ENCODE data around the gene TAP1. TPM values are rescaled to one million over a fixed set of nuclear protein-coding genes. Genes with fewer than 3 reads are reported as not detected.

Gene TAP1
- total and polyA plus RNA-seq, 9 of the 15 experiments (the other 6 are each of a cell fraction or from before 2014, with no cell fraction given), result 1.3 to 6.0 (median 4.2) TPM

DNA sequence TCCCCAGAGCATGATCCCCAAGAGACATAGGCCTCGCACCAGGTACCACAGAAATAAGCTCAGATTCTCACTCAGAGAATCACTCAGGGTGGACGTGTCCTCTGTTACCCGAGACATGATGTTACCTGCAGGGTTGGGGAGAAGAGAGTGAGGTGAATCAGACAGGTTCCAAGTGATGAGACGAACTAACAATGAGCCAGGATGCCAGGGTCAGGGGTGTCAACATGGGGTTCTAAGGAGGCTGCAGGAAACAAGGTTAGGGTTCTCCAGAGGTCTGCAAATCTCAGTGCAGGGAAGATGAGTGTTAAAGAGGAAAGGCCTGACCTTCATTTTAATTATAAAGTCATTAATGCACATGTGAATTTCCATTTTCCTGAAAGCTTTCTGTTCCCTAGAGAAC, 2.5 kb downstream of the TAP1 start:
- intact Hi-C loops (cut with micrococcal nuclease) (no loop called here), in situ Hi-C loops (cut with MboI) (no loop called here)
- ChIA-PET CTCF (ENCODE audit: low intra/inter-chr PET ratio) (no interaction called here), POLR2A (interaction anchor here (0.8 to 1.7 kb wide), 2 partner anchors 121 to 133 kb away, joined by 3 to 5 read pairs; no protein-coding TSS in a partner anchor)
- Histone ChIP-seq H3K27ac (ENCODE audit: extremely low read depth, low read depth, low read length) (no peak overlapping the region), H3K9me1 (ENCODE audit: control insufficient read depth, insufficient read depth, low read length) (peaks cover 3% of the 10 kb centered on the region), H3K4me1 (replicated peaks in 1 of 2; ENCODE audit: control insufficient read depth in 2 of 2, insufficient read depth in 2 of 2, low read length in 2 of 2) (peaks cover 12 to 19% of the 10 kb centered on the region in 2 experiments; a peak in 3 of 5 replicates), H4K20me1 (replicated peaks; ENCODE audit: control insufficient read depth, insufficient read depth, low read length) (no peaks in the 10 kb centered on the region; the same call in 1 of the 2 replicates), H3K4me3 (no peak overlapping the region), H3K27me3 (ENCODE audit: control insufficient read depth in 2 of 2, insufficient read depth in 2 of 2, low read length in 2 of 2) (peaks cover 18 to 60% of the 10 kb centered on the region in 2 experiments), H3K36me3 (ENCODE audit: control insufficient read depth, insufficient read depth, low read length) (no peaks in the 10 kb centered on the region), H3K79me2 (ENCODE audit: control insufficient read depth, insufficient read depth, low read length) (no peaks in the 10 kb centered on the region), H3K4me2 (ENCODE audit: insufficient read depth, low read length) (no peak overlapping the region), H3K9ac (ENCODE audit: insufficient read depth in 1 of 2, low read depth in 2 of 2, low read length in 2 of 2) (no peak overlapping the region), H2AFZ (ENCODE audit: low read depth, low read length) (no peak overlapping the region), H3K9me3 (replicated peaks; ENCODE audit: control insufficient read depth, insufficient read depth, low read depth, low read length) (no peaks in the 10 kb centered on the region)
- 19% methylated on average over 4 of the region's 4 CpGs for WGBS (ENCODE audit: insufficient coverage, low coverage, missing lambda C conversion rate)
- DNase-seq (ENCODE audit: extremely low read depth in 1 of 4, low spot score in 3 of 4), result no peak
- no peak for FAIRE-seq
- ATAC-seq, result no peak
- no TSS peak for BruUV-seq (replicated peaks)
- TF ChIP-seq USF1 (CRISPR knock-in tag; IDR thresholded peaks at IDR 0.05) (no peak), ADNP (tag; IDR thresholded peaks at IDR 0.05) (no peak), PBX2 (CRISPR knock-in tag; IDR thresholded peaks at IDR 0.05; ENCODE audit: low read depth) (no peak), PBX2 (tag; conservative IDR thresholded peaks at IDR 0.05; ENCODE audit: low read depth) (no peak), ARHGAP35 (IDR thresholded peaks at IDR 0.05; ENCODE audit: partially characterized antibody) (no peak), CBX3 (IDR thresholded peaks at IDR 0.05; ENCODE audit: borderline replicate concordance in 1 of 2, low read length in 2 of 2) (no peak), ZNF165 (CRISPR knock-in tag; IDR thresholded peaks at IDR 0.05; ENCODE audit: borderline replicate concordance) (no peak), SMC3 (conservative IDR thresholded peaks at IDR 0.05; ENCODE audit: insufficient read depth, low read depth, low read length) (no peak), MBD2 (IDR thresholded peaks at IDR 0.05; ENCODE audit: borderline replicate concordance, low read depth) (no peak), POLR3A (IDR thresholded peaks at IDR 0.05; ENCODE audit: borderline replicate concordance, extremely low read depth, insufficient read depth, insufficient read length) (no peak), FOS (IDR thresholded peaks at IDR 0.05; ENCODE audit: extremely low read depth, insufficient read length) (no peak), PRMT5 (CRISPR knock-in tag; IDR thresholded peaks at IDR 0.05) (no peak), ZNF696 (CRISPR knock-in tag; conservative IDR thresholded peaks at IDR 0.05) (no peak), TFE3 (CRISPR knock-in tag; IDR thresholded peaks at IDR 0.05) (no peak)
- TF ChIP-seq, protein P1, sequence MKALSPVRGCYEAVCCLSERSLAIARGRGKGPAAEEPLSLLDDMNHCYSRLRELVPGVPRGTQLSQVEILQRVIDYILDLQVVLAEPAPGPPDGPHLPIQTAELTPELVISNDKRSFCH (CRISPR knock-in tag; IDR thresholded peaks at IDR 0.05), result no peak
- TF ChIP-seq, protein P1 (tag; IDR thresholded peaks at IDR 0.05), result no peak
- TF ChIP-seq, protein P2, sequence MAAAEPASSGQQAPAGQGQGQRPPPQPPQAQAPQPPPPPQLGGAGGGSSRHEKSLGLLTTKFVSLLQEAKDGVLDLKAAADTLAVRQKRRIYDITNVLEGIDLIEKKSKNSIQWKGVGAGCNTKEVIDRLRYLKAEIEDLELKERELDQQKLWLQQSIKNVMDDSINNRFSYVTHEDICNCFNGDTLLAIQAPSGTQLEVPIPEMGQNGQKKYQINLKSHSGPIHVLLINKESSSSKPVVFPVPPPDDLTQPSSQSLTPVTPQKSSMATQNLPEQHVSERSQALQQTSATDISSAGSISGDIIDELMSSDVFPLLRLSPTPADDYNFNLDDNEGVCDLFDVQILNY (CRISPR knock-in tag; IDR thresholded peaks at IDR 0.05), result no peak

Measured in K562 (cell line).